Fibroblast of pulmonary artery (primary cell): ENCODE data around the gene TPCN2.
A peak's percentile ranks its signal among the peaks of the same experiment; 100 is the strongest.
"Not testable (repeated sequence)": the region's sequence is repeated elsewhere in the genome, so short reads cannot be mapped to it uniquely, and the experiment has no call there.

Experiments used
- DNase-seq: peaks from one replicate; pipeline ENCODE4 v3.0.0-alpha.2; 2010; ENCODE audit warnings: low read depth
- H3K4me3 ChIP-seq: replicated peaks from 2 replicates; pipeline ENCODE4 v1.5.1; 2011; ENCODE audit warnings: low read depth, mild to moderate bottlenecking, control low read depth, low read length, moderate library complexity
- CTCF ChIP-seq: IDR thresholded peaks from 2 replicates; pipeline ENCODE4 v1.5.1; 2011; ENCODE audit warnings: mild to moderate bottlenecking, control low read depth, low read length, inconsistent platforms; ENCODE audit errors: missing control alignments

Gene TPCN2

GRCh38 chr11:69137151-69137844, 88.6 kb downstream of the TPCN2 start:
- no peak for DNase-seq
- TF ChIP-seq CTCF = no peak

GRCh38 chr11:69138265-69138664, 89.5 kb downstream of the TPCN2 start:
- DNase-seq = peak; percentile 57
- no peak overlapping the region for H3K4me3 ChIP-seq
- no peak for TF ChIP-seq CTCF

More at GRCh38 chr11:69137151-69137844, 88.6 kb downstream of the TPCN2 start:
- no peak overlapping the region for H3K4me3 ChIP-seq

GRCh38 chr11:69140161-69140560, 91.4 kb downstream of the TPCN2 start:
- H3K4me3 ChIP-seq, DNase-seq: not testable (repeated sequence)

GRCh38 chr11:69140635-69141034, 91.9 kb downstream of the TPCN2 start:
- no peak for TF ChIP-seq CTCF
- DNase-seq = no peak
- no peak overlapping the region for H3K4me3 ChIP-seq

GRCh38 chr11:69141742-69142141, 93.0 kb downstream of the TPCN2 start:
- no peak for TF ChIP-seq CTCF
- DNase-seq = no peak
- no peak overlapping the region for H3K4me3 ChIP-seq

- no peak for TF ChIP-seq CTCF
- H3K4me3 ChIP-seq = no peak overlapping the region
Observed at GRCh38 chr11:69142895-69143294, 94.2 kb downstream of the TPCN2 start.

GRCh38 chr11:69144316-69145049, 95.8 kb downstream of the TPCN2 start:
- H3K4me3 ChIP-seq = no peak overlapping the region
- TF ChIP-seq CTCF = no peak
- DNase-seq = no peak

More at GRCh38 chr11:69142895-69143294, 94.2 kb downstream of the TPCN2 start:
- DNase-seq = no peak
